ENCODE results near the gene CFAP299. TPM values are rescaled to one million over a fixed set of nuclear protein-coding genes. Genes with fewer than 3 reads are reported as not detected.

Gene CFAP299
- polyA plus RNA-seq, 2 of the 4 experiments (the other 2 are of a cell fraction) = not detected

DNA sequence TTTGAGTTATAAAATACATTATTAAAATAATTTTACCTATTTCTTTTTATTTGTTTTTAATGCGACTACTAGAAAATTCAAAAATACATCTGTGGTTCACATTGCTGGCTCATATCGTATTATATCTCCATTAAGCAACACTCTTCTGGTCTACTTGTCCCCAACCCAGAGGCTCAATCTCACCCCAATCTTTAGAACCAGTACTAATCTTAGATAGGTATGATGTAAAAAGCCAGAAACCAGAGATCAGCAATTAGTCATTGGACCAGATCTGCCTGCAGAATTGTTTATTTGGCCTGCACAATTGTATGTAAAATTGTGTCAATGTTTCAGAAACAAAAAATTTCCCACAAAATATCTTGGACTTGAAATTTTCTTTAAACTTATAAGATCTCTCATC lies 539.4 kb downstream of the CFAP299 start:
- POLR2A ChIA-PET = no interaction called here
- WGBS (ENCODE audit: missing lambda C conversion rate) = 63% methylated on average over 2 of the region's 2 CpGs
- CTCF ChIA-PET = no interaction called here

DNA sequence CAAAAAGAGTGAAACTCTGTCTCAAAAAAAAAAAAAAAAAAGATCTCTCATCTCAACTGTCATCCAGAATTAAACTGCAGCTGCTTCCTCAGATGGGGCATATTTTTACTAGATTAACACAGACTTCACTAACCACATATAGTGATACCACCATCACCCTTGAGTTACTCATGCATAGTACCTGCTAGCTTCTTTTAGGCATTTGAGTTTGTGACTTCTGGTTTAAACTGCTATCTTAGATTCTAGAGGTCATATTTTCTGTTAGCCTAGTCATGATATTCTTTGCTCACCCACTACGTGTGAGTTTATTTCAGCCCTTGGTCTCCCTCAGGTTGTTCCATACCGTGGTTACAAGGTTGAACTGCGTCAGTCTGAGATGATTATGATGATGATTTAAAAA lies 540.1 kb downstream of the CFAP299 start:
- TF ChIP-seq CBX2 (IDR thresholded peaks at IDR 0.05; ENCODE audit: borderline replicate concordance, low read depth) (no peak), HEYL (CRISPR knock-in tag; IDR thresholded peaks at IDR 0.05) (no peak), FOSB (CRISPR knock-in tag; IDR thresholded peaks at IDR 0.05) (no peak), CHD4 (IDR thresholded peaks at IDR 0.05; ENCODE audit: borderline replicate concordance) (no peak), TP53 (CRISPR knock-in tag; IDR thresholded peaks at IDR 0.05) (no peak)
- TF ChIP-seq, protein P1, sequence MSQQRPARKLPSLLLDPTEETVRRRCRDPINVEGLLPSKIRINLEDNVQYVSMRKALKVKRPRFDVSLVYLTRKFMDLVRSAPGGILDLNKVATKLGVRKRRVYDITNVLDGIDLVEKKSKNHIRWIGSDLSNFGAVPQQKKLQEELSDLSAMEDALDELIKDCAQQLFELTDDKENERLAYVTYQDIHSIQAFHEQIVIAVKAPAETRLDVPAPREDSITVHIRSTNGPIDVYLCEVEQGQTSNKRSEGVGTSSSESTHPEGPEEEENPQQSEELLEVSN (IDR thresholded peaks at IDR 0.05; ENCODE audit: borderline replicate concordance, low read depth) = no peak
- no peak overlapping the region for H3K4me3 ChIP-seq
- H3K4me2 ChIP-seq = no peak overlapping the region
- no peaks in the 10 kb centered on the region for H3K9me3 ChIP-seq
- 6% methylated on average over 3 of the region's 3 CpGs for WGBS (ENCODE audit: missing lambda C conversion rate)
- ChIA-PET POLR2A (no interaction called here), CTCF (no interaction called here)
- FAIRE-seq (no peak), DNase-seq (ENCODE audit: low read depth in 1 of 2, low spot score in 1 of 2) (no peak), ATAC-seq (no peak)
- H3K4me1 ChIP-seq = no peaks in the 10 kb centered on the region
- no peak overlapping the region for H3K27ac ChIP-seq

More for the DNA sequence above, 539.4 kb downstream of the CFAP299 start:
- Histone ChIP-seq H3K9me3 (no peaks in the 10 kb centered on the region), H3K4me1 (no peaks in the 10 kb centered on the region), H3K4me2 (no peak overlapping the region), H3K4me3 (no peak overlapping the region), H3K27ac (no peak overlapping the region)
- DNase-seq (ENCODE audit: low read depth in 1 of 2, low spot score in 1 of 2) = no peak
- FAIRE-seq = no peak
- TF ChIP-seq HOXB5 (CRISPR knock-in tag; IDR thresholded peaks at IDR 0.05) (no peak), SREBF2 (IDR thresholded peaks at IDR 0.05) (no peak), SMC3 (IDR thresholded peaks at IDR 0.05) (no peak), KDM1A (IDR thresholded peaks at IDR 0.05; ENCODE audit: low read depth) (no peak), MAZ (IDR thresholded peaks at IDR 0.05; ENCODE audit: borderline replicate concordance, low read depth, low read length) (no peak), RAD21 (conservative IDR thresholded peaks at IDR 0.05 in 1 of 2, IDR thresholded peaks at IDR 0.05 in 1 of 2) (no peak), RFX5 (IDR thresholded peaks at IDR 0.05) (no peak), MAX (IDR thresholded peaks at IDR 0.05) (no peak), POLR2A (IDR thresholded peaks at IDR 0.05; ENCODE audit: low read length) (no peak), ELK1 (IDR thresholded peaks at IDR 0.05; ENCODE audit: low read depth, low read length) (no peak), EHF (CRISPR knock-in tag; IDR thresholded peaks at IDR 0.05) (no peak), TFCP2L1 (CRISPR knock-in tag; IDR thresholded peaks at IDR 0.05) (no peak), CHD2 (IDR thresholded peaks at IDR 0.05; ENCODE audit: low read length, partially characterized antibody) (no peak), BHLHE40 (IDR thresholded peaks at IDR 0.05; ENCODE audit: low read depth, low read length) (no peak), HOXA7 (CRISPR knock-in tag; IDR thresholded peaks at IDR 0.05) (no peak)
- TF ChIP-seq, protein P2, sequence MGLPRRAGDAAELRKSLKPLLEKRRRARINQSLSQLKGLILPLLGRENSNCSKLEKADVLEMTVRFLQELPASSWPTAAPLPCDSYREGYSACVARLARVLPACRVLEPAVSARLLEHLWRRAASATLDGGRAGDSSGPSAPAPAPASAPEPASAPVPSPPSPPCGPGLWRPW (IDR thresholded peaks at IDR 0.05) = no peak
- ATAC-seq = no peak

DNA sequence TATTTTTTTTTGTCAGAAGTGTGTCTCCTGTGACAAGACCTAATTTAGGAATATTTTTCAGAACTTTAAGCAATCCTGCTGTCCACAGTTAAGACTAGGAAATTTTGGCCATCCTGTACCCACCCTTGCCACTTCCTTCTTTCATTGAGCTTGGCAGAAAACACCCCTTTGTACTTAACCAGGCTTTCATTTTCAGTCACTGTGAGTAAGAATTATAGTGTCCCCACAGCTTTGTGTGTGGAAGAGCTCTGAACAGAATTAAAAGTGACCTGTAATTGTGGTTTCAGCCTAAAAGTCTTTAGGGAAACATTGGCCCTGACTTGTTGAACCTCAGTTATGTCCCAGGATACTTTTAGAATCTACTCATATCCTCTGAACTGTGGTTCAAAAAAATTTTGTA lies 541.3 kb downstream of the CFAP299 start:
- Histone ChIP-seq H3K4me1 (no peaks in the 10 kb centered on the region), H3K9me3 (no peaks in the 10 kb centered on the region), H3K4me2 (no peak overlapping the region), H3K4me3 (no peak overlapping the region), H3K27ac (no peak overlapping the region)
- DNase-seq (ENCODE audit: low read depth in 1 of 2, low spot score in 1 of 2) (no peak), ATAC-seq (no peak), FAIRE-seq (no peak)
- ChIA-PET CTCF (no interaction called here), POLR2A (no interaction called here)
- TF ChIP-seq NR3C1 (IDR thresholded peaks at IDR 0.05) (no peak), JUN (IDR thresholded peaks at IDR 0.05) (no peak), POLR2AphosphoS2 (conservative IDR thresholded peaks at IDR 0.05; ENCODE audit: low read length) (no peak)

Data from A549 (cell line).